DMS 273 treated with DMSO at 0.1 percent for 48 hours (cell line): Measurements from ENCODE around the gene ITIH1.
"Not testable (repeated sequence)": the region's sequence is repeated elsewhere in the genome, so short reads cannot be mapped to it uniquely, and the experiment has no call there.

Experiments used
- DNase-seq: peaks from one replicate; lab custom pipeline; 2025; lab: John Stamatoyannopoulos, UW

Gene ITIH1, protein sequence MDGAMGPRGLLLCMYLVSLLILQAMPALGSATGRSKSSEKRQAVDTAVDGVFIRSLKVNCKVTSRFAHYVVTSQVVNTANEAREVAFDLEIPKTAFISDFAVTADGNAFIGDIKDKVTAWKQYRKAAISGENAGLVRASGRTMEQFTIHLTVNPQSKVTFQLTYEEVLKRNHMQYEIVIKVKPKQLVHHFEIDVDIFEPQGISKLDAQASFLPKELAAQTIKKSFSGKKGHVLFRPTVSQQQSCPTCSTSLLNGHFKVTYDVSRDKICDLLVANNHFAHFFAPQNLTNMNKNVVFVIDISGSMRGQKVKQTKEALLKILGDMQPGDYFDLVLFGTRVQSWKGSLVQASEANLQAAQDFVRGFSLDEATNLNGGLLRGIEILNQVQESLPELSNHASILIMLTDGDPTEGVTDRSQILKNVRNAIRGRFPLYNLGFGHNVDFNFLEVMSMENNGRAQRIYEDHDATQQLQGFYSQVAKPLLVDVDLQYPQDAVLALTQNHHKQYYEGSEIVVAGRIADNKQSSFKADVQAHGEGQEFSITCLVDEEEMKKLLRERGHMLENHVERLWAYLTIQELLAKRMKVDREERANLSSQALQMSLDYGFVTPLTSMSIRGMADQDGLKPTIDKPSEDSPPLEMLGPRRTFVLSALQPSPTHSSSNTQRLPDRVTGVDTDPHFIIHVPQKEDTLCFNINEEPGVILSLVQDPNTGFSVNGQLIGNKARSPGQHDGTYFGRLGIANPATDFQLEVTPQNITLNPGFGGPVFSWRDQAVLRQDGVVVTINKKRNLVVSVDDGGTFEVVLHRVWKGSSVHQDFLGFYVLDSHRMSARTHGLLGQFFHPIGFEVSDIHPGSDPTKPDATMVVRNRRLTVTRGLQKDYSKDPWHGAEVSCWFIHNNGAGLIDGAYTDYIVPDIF

GRCh38 chr3:52777127-52777958, at the start of gene ITIH1:
ITIH1 (plus strand) TSS chr3:52777599; CDS start chr3:52777616, 17 bp downstream.
- DNase-seq, result no peak

- not testable (repeated sequence) for DNase-seq
These were observed 48.6 kb upstream of the ITIH1 start for GRCh38 chr3:52728753-52729152.

- no peak for DNase-seq
These were observed 46.7 kb upstream of the ITIH1 start for GRCh38 chr3:52730681-52731080.

DNA sequence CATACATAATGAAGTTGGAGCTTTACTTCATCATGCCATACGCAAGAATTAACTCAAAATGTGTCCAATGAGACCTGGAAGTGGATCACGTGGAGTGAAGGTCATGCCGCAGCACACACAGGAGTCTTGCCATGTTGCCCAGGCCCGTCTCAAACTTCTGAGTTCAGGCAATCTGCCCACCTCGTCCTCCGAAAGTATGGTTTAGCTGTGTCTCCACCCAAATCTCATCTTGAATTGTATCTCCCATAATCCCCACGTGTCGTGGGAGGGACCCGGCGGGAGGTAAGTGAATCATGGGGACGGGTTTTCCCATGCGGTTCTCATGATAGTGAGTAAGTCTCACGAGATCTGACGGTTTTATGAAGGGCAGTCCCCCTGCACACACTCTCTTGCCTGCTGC, 45.8 kb upstream of the ITIH1 start:
- no peak for DNase-seq

DNA sequence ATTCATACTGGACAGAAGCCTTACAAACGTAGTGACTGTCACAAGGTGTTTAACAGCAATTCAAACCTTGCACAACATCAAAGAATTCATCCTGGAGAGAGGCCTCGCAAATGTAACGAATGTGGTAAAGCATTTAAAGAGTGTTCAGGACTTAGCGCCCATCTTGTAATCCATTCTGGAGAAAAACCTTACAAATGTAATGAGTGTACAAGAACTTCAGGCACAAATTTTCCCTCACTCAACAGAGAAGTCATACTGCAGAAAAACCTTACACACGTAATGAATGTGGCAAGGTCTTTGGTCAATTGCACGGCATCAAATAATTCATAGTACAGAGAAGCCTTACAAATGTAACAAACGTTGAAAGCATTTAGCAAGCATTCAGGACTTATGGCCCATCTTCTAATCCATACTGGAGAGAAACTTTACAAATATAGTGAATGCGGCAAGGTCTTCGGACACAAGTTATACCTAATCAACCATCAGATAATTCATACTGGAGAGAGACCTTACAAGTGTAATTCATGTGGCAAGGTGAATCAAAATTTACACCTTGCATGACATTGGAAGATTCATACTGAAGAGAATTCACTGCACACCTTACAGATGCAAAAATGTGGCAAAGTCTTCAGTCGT, 44.0 kb upstream of the ITIH1 start:
- no peak for DNase-seq

- DNase-seq, result no peak
These were observed 37.7 kb upstream of the ITIH1 start for GRCh38 chr3:52739730-52740129.

GRCh38 chr3:52742418-52743041, 34.9 kb upstream of the ITIH1 start:
- no peak for DNase-seq

DNA sequence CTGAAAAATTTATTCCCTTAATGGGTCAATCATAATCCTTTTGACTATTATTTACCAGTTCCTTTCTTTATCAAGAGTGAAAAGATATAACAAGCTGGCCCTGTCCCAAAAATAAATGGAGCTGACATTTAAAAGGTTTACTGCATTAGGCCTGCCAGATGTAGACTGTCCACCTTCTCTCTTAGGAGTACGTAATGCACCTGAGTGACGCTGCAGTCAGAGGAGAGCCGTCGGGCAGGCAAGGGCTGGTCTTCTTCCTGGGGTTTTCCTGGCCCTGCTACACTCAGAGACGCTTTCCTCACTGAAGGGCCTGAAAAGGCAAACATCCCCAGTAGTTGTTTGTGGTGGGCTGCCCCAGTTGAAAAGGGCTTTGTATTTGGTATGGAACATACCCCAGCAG, 34.2 kb upstream of the ITIH1 start:
- no peak for DNase-seq

DNA sequence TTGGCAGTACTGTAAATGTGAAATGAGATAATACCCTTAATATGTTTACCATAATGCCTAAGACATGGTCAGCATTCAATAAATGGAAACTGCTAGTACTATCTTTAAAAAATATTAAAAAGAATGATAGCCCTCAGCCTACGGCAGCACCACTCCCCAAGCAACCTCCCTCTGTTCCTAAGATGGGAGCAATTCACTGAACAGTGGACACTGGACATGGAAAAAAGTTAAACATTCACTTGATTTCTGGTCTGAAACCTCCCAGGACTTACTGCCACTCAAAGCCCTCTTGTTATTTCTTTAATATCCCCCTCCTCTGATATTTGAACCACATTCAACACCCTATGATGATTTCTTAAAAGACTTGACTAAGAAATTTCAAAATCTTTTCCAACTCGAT, 33.7 kb upstream of the ITIH1 start:
- DNase-seq, result no peak

DNA sequence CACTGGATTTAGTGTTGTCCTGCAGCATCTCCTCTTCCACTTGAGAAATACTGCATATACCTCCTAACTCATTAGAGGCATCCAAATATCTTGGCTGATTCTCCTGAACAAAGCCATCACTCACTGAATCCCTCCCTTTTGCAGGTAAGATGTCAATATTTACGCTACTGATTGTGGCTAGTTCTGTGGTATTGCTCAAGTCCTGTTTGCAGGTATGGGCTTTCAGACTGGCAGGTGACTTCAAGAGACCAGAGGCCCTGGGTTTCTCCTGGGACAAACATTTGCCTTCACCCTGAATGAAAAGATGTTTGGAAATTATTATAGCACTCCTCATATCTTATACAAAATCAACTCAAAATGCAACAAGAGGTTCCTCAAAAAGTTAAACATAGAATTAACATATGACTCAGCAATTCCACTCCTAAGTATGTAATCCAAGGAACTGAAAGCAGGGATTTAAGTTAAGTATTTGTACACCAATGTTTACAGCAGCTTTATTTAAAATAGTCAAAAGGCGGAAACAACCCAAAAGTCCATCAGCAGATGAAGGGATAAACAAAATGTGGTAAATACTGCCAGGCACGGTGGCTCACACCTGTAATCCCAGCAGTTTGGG, 25.2 kb upstream of the ITIH1 start:
- DNase-seq, result no peak

DNA sequence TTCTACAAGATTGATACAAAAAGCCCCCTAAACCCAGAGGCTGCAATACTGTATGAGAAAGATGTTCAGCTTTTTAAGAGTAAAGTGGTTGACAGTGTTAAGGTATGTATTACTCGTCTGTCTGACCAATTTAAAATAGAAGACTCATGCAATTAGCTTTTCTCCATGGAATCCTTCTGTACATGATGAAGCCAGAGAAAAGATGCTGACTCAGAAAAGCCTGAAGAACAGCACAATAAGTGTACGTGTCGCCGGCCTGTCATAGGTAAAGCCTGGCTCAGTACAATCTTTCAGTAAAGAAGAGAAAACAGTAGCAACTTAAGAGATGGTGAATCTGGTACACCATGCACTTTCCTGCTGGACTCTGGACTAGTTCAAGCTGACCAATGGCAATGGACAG, 23.0 kb upstream of the ITIH1 start:
- DNase-seq, result no peak

GRCh38 chr3:52756141-52756540, 21.3 kb upstream of the ITIH1 start:
- no peak for DNase-seq

DNA sequence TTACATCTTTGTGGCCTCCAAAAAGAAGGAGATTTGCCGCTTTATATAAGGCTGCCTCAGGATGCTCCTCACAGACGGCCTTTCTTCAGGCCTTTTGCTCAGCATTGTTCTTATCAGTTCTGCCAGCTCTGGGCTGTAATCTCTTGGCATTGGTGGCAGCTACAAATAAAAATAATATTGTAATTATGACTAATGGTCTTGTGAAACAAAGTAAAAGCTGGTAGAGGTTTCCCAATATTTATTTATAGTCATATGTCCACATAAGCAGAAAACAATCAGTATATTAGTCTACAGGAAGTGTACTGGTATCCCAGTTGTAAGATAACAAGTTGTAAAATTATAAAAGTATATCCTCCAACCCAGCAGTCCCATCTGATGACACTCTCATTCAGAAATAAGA, 13.9 kb upstream of the ITIH1 start:
- no peak for DNase-seq

- no peak for DNase-seq
These were observed 7.5 kb upstream of the ITIH1 start for GRCh38 chr3:52769786-52770455.

GRCh38 chr3:52770496-52771333, 6.7 kb upstream of the ITIH1 start, which contains the start of gene NEK4:
NEK4 (minus strand) TSS chr3:52770940; CDS start chr3:52770746, 194 bp downstream.
- DNase-seq, result peak; percentile 67

GRCh38 chr3:52771334-52771681, 6.1 kb upstream of the ITIH1 start:
- no peak for DNase-seq

DNA sequence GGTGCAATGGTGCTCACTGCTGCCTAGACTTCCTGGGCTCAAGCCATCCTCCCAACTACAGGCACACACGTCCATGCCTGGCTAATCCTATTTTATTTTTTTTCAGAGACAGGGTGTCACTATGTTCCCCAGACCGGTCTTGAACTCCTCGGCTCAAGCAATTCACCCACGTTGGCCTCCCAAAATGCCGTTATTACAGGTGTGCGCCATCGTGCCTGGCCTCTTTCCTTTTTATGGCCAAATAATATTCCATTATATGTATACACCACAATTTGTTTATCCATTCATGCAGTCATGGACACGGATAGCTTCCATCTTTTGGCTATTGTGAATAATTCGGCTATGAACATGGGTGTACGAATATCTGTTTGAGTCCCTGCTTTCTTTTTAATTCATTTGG, 5.7 kb upstream of the ITIH1 start:
- DNase-seq, result no peak

DNA sequence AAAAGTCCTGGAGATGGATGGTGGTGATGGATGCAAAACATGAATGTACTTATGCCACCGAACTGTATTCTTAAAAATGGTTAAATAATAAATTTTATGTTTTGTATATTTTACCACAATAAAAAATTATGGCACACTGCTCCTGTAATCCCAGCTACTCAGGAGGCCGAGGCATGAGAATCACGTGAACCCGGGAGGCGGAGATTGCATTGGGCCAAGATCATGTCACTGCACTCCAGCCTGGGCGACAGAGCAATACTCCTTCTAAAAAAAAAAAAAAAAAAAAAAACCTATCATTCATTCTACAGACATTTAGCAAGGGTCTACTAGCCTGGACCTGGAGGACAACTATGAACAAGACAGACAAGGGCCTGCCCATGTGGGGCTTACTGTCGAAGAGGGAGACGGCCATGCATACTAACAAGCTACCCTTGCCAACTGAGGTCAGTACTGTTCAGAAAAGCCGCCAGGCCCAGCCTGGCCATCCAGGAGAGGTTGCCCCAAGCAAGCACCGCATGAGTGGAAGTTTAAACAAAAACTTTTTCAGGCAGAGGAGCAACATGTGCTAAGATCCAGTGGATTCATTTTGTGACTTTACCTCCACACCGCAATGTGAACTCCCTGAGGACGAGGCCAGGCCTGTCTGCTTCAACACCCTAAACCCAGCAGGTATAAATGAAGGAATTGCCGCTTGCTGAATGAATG, 3.9 kb upstream of the ITIH1 start:
- no peak for DNase-seq
